ENCODE measurements around the gene CCDC8.

The CCDC8 gene

GRCh38 chr19:46365561-46365960, 47.8 kb downstream of the CCDC8 start:
- no peak for TF ChIP-seq CTCF (IDR thresholded peaks at IDR 0.05; ENCODE audit: insufficient read depth, low read length, poor library complexity, severe bottlenecking)
- Histone ChIP-seq H3K27me3 (replicated peaks; ENCODE audit: control insufficient read depth, insufficient read depth, low read length) (no peaks in the 10 kb centered on the region), H3K36me3 (ENCODE audit: control insufficient read depth, insufficient read depth, low read length) (peaks cover 17% of the 10 kb centered on the region), H3K4me3 (replicated peaks; ENCODE audit: low read depth, low read length) (no peak overlapping the region)
- DNase-seq (ENCODE audit: extremely low read depth, insufficient read length), result no peak

- no peak for DNase-seq (ENCODE audit: extremely low read depth, insufficient read length)
- Histone ChIP-seq H3K27me3 (replicated peaks; ENCODE audit: control insufficient read depth, insufficient read depth, low read length) (no peaks in the 10 kb centered on the region), H3K4me3 (replicated peaks; ENCODE audit: low read depth, low read length) (no peak overlapping the region), H3K36me3 (ENCODE audit: control insufficient read depth, insufficient read depth, low read length) (peaks cover 14% of the 10 kb centered on the region)
- TF ChIP-seq CTCF (IDR thresholded peaks at IDR 0.05; ENCODE audit: insufficient read depth, low read length, poor library complexity, severe bottlenecking), result no peak
Measured at GRCh38 chr19:46364359-46364758, 49.0 kb downstream of the CCDC8 start.

GRCh38 chr19:46361915-46362314, 51.4 kb downstream of the CCDC8 start:
- Histone ChIP-seq H3K4me3 (replicated peaks; ENCODE audit: low read depth, low read length) (no peak overlapping the region), H3K27me3 (replicated peaks; ENCODE audit: control insufficient read depth, insufficient read depth, low read length) (no peaks in the 10 kb centered on the region), H3K36me3 (ENCODE audit: control insufficient read depth, insufficient read depth, low read length) (peaks cover 7% of the 10 kb centered on the region)
- TF ChIP-seq CTCF (IDR thresholded peaks at IDR 0.05; ENCODE audit: insufficient read depth, low read length, poor library complexity, severe bottlenecking), result no peak
- no peak for DNase-seq (ENCODE audit: extremely low read depth, insufficient read length)

Measured in GM06990 (cell line).